HG02852 (cell line): ENCODE measurements around the gene SPTLC2.
"Not testable (repeated sequence)": the region's sequence is repeated elsewhere in the genome, so short reads cannot be mapped to it uniquely, and the experiment has no call there.

Source experiments
- ATAC-seq: cut with Tn5 transposase; IDR thresholded peaks from one replicate; pipeline ENCODE4 v1.9.1; 2021; ENCODE audit warnings: mild to moderate bottlenecking, moderate library complexity; ENCODE audit not compliant: unreplicated experiment

The SPTLC2 gene

GRCh38 chr14:77554207-77554606, 62.2 kb downstream of the SPTLC2 start:
- ATAC-seq: peak; percentile 62

GRCh38 chr14:77549451-77549850, 67.0 kb downstream of the SPTLC2 start:
- no peak for ATAC-seq

GRCh38 chr14:77547512-77548180, 68.8 kb downstream of the SPTLC2 start:
- ATAC-seq: no peak

- ATAC-seq: not testable (repeated sequence)
Measured at GRCh38 chr14:77545171-77545570, 71.3 kb downstream of the SPTLC2 start.

- no peak for ATAC-seq
Measured at GRCh38 chr14:77544571-77544970, 71.9 kb downstream of the SPTLC2 start.

- ATAC-seq: no peak
Measured at GRCh38 chr14:77543637-77544334, 72.7 kb downstream of the SPTLC2 start.

- no peak for ATAC-seq
Measured at GRCh38 chr14:77543240-77543551, 73.2 kb downstream of the SPTLC2 start.

GRCh38 chr14:77542421-77543239, 73.8 kb downstream of the SPTLC2 start:
- ATAC-seq: no peak

GRCh38 chr14:77541905-77542304, 74.5 kb downstream of the SPTLC2 start:
- peak; percentile 64 for ATAC-seq

GRCh38 chr14:77536951-77537350, 79.5 kb downstream of the SPTLC2 start:
- not testable (repeated sequence) for ATAC-seq

- no peak for ATAC-seq
Measured at GRCh38 chr14:77531071-77531470, 85.4 kb downstream of the SPTLC2 start.

GRCh38 chr14:77529963-77530362, 86.5 kb downstream of the SPTLC2 start:
- ATAC-seq: no peak

- no peak for ATAC-seq
Measured at GRCh38 chr14:77529213-77529612, 87.2 kb downstream of the SPTLC2 start.

GRCh38 chr14:77528701-77529100, 87.7 kb downstream of the SPTLC2 start:
- not testable (repeated sequence) for ATAC-seq

- ATAC-seq: no peak
Measured at GRCh38 chr14:77526266-77526665, 90.2 kb downstream of the SPTLC2 start.

- no peak for ATAC-seq
Measured at GRCh38 chr14:77524536-77524935, 91.9 kb downstream of the SPTLC2 start.

GRCh38 chr14:77523109-77523508, 93.3 kb downstream of the SPTLC2 start:
- no peak for ATAC-seq

- ATAC-seq: no peak
Measured at GRCh38 chr14:77520555-77520954, 95.9 kb downstream of the SPTLC2 start.

GRCh38 chr14:77516126-77516525, 100.3 kb downstream of the SPTLC2 start:
- no peak for ATAC-seq

- no peak for ATAC-seq
Measured at GRCh38 chr14:77511486-77512162, 104.8 kb downstream of the SPTLC2 start.

GRCh38 chr14:77509366-77509765, 107.1 kb downstream of the SPTLC2 start:
- ATAC-seq: no peak
